H9 (cell line): ENCODE data around the gene SLC13A4. TPM values are rescaled to one million over a fixed set of nuclear protein-coding genes. Genes with fewer than 3 reads are reported as not detected.

ENCODE experiments used
- DNase-seq: peaks from one replicate; pipeline ENCODE4 v3.0.0-alpha.2; 2017
- H2AFZ ChIP-seq: one replicate; pipeline ENCODE4 v1.6.1; 2013; ENCODE audit warnings: mild to moderate bottlenecking, low read length, control low read depth, moderate library complexity
- H2AK5ac ChIP-seq: 2 replicates; pipeline ENCODE4 v1.6.1; 2013; ENCODE audit warnings: low read length, control low read depth, mixed read lengths; ENCODE audit not compliant: insufficient read length
- H2BK120ac ChIP-seq: one replicate; pipeline ENCODE4 v1.6.1; 2013; ENCODE audit warnings: low read depth, mild to moderate bottlenecking, low read length, control low read depth, inconsistent platforms; ENCODE audit not compliant: poor library complexity, severe bottlenecking
- H2BK12ac ChIP-seq: 2 replicates; pipeline ENCODE4 v1.6.1; 2013; ENCODE audit warnings: low read length, control low read depth, mixed read lengths, low read depth; ENCODE audit not compliant: insufficient read length
- H2BK15ac ChIP-seq: 2 replicates; pipeline ENCODE4 v1.6.1; 2013; ENCODE audit warnings: low read depth, low read length, control low read depth
- H2BK20ac ChIP-seq: one replicate; pipeline ENCODE4 v1.6.1; 2013; ENCODE audit warnings: low read depth, mild to moderate bottlenecking, low read length, control low read depth, inconsistent platforms; ENCODE audit not compliant: poor library complexity, severe bottlenecking
- H2BK5ac ChIP-seq: 2 replicates; pipeline ENCODE4 v1.6.1; 2013; ENCODE audit warnings: low read length, control low read depth, mixed read lengths; ENCODE audit not compliant: insufficient read length
- H3K14ac ChIP-seq: 2 replicates; pipeline ENCODE4 v1.6.1; 2013; ENCODE audit warnings: low read length, control low read depth; ENCODE audit not compliant: insufficient read depth
- H3K18ac ChIP-seq: 2 replicates; pipeline ENCODE4 v1.6.1; 2013; ENCODE audit warnings: low read depth, mild to moderate bottlenecking, mixed read lengths, low read length, control low read depth; ENCODE audit not compliant: insufficient read length
- H3K23ac ChIP-seq: 2 replicates; pipeline ENCODE4 v1.6.1; 2013; ENCODE audit warnings: low read length, control low read depth, mixed read lengths, low read depth; ENCODE audit not compliant: insufficient read length
- H3K23me2 ChIP-seq: 2 replicates; pipeline ENCODE4 v1.6.1; 2013; ENCODE audit warnings: low read depth, mild to moderate bottlenecking, mixed read lengths, low read length, control low read depth; ENCODE audit not compliant: insufficient read length, poor library complexity, severe bottlenecking
- H3K27ac ChIP-seq: 2 replicates; pipeline ENCODE4 v1.5.1; 2013; ENCODE audit warnings: low read length, control low read depth, mixed read lengths, low read depth; ENCODE audit not compliant: insufficient read length
- H3K27me3 ChIP-seq: 2 replicates; pipeline ENCODE4 v1.6.1; 2013; ENCODE audit warnings: low read length, control low read depth, inconsistent platforms; ENCODE audit not compliant: insufficient read depth
- H3K4ac ChIP-seq: 2 replicates; pipeline ENCODE4 v1.6.1; 2013; ENCODE audit warnings: low read depth, mild to moderate bottlenecking, control low read depth, inconsistent platforms, low read length, moderate library complexity
- H3K4me1 ChIP-seq: 2 replicates; pipeline ENCODE4 v1.6.1; 2013; ENCODE audit warnings: low read length, control low read depth, inconsistent platforms; ENCODE audit not compliant: insufficient read depth
- H3K4me2 ChIP-seq: 2 replicates; pipeline ENCODE4 v1.6.1; 2013; ENCODE audit warnings: low read length, control low read depth, mixed read lengths; ENCODE audit not compliant: insufficient read length, insufficient read depth
- H3K56ac ChIP-seq: 2 replicates; pipeline ENCODE4 v1.6.1; 2013; ENCODE audit warnings: low read depth, mild to moderate bottlenecking, mixed read lengths, low read length, control low read depth; ENCODE audit not compliant: insufficient read length
- H3K79me1 ChIP-seq: 2 replicates; pipeline ENCODE4 v1.6.1; 2013; ENCODE audit warnings: low read depth, mild to moderate bottlenecking, moderate library complexity, low read length, control low read depth, inconsistent platforms; ENCODE audit not compliant: insufficient read depth, poor library complexity, severe bottlenecking
- H3K79me2 ChIP-seq: 2 replicates; pipeline ENCODE4 v1.6.1; 2013; ENCODE audit warnings: low read length, control low read depth, inconsistent platforms; ENCODE audit not compliant: insufficient read depth
- H3K9ac ChIP-seq: 2 replicates; pipeline ENCODE4 v1.6.1; 2013; ENCODE audit warnings: low read length, control low read depth, mixed read lengths; ENCODE audit not compliant: insufficient read length; ENCODE audit errors: extremely low read depth
- H3K9me3 ChIP-seq: one replicate; pipeline ENCODE4 v1.6.1; 2013; ENCODE audit warnings: low read depth, low read length, inconsistent platforms; ENCODE audit not compliant: control insufficient read depth
- H3T11ph ChIP-seq: one replicate; pipeline ENCODE4 v1.6.1; 2013; ENCODE audit warnings: mild to moderate bottlenecking, low read length, control low read depth, inconsistent platforms
- H4K20me1 ChIP-seq: one replicate; pipeline ENCODE4 v1.6.1; 2013; ENCODE audit not compliant: control insufficient read depth, insufficient read length, insufficient read depth
- H4K5ac ChIP-seq: 2 replicates; pipeline ENCODE4 v1.6.1; 2013; ENCODE audit warnings: low read depth, mild to moderate bottlenecking, mixed read lengths, low read length, control low read depth; ENCODE audit not compliant: insufficient read length
- H4K8ac ChIP-seq: replicated peaks from 2 replicates; pipeline ENCODE4 v1.6.1; 2013; ENCODE audit warnings: low read length, control low read depth, mixed read lengths, low read depth; ENCODE audit not compliant: insufficient read length
- H4K91ac ChIP-seq: 2 replicates; pipeline ENCODE4 v1.6.1; 2013; ENCODE audit warnings: low read depth, mild to moderate bottlenecking, moderate library complexity, mixed read lengths, low read length, control low read depth; ENCODE audit not compliant: insufficient read length
- H3K27ac Mint-ChIP-seq, 3 experiments: 2 replicates in 2 of 3; 3 replicates in 1 of 3; pipeline ENCODE4 v1.8.0; 2020 to 2021; ENCODE audit warnings: mixed read lengths in 3 of 3, mild to moderate bottlenecking in 1 of 3, moderate library complexity in 1 of 3
- H3K27me3 Mint-ChIP-seq: 2 replicates; pipeline ENCODE4 v1.8.0; 2021; ENCODE audit warnings: low read depth, mild to moderate bottlenecking, moderate library complexity, mixed read lengths
- H3K36me3 Mint-ChIP-seq, 3 experiments: 2 replicates in 2 of 3; 3 replicates in 1 of 3; pipeline ENCODE4 v1.8.0; 2020 to 2021; ENCODE audit warnings: low read depth in 3 of 3, mixed read lengths in 3 of 3; ENCODE audit not compliant: insufficient read depth in 1 of 3
- H3K4me1 Mint-ChIP-seq, 2 experiments: 2 replicates each; pipeline ENCODE4 v1.8.0; 2020; ENCODE audit warnings: mixed read lengths in 2 of 2
- H3K4me3 Mint-ChIP-seq, 2 experiments: 2 replicates in 1 of 2; 3 replicates in 1 of 2; pipeline ENCODE4 v1.8.0; 2020 to 2021; ENCODE audit warnings: mild to moderate bottlenecking in 2 of 2, mixed read lengths in 2 of 2, moderate library complexity in 1 of 2
- H3K9me3 Mint-ChIP-seq, 2 experiments: 2 replicates in 1 of 2; 3 replicates in 1 of 2; pipeline ENCODE4 v1.8.0; 2020; ENCODE audit warnings: mild to moderate bottlenecking in 2 of 2, mixed read lengths in 2 of 2, moderate library complexity in 1 of 2
- CTCF ChIP-seq: fragments of 200-600 bp; sonication (generic); conservative IDR thresholded peaks from 3 replicates; pipeline ENCODE4 v1.8.0; 2021; ENCODE audit warnings: antibody characterized with exemption, mild to moderate bottlenecking
- WGBS: extraction: QIAGEN DNeasy Blood & Tissue Kit; methylation state at CpG from one replicate; pipeline ENCODE4 v1.1.7; 2013; ENCODE audit warnings: missing lambda C conversion rate, low lambda C conversion rate, mixed read lengths; ENCODE audit not compliant: insufficient read length; ENCODE audit errors: extremely low coverage; 5-methylcytosine and 5-hydroxymethylcytosine counted together
- total RNA-seq: library from RNA; stranded (reverse); gene quantifications from 2 replicates; pipeline ENCODE4 v1.2.1, GENCODE V29; 2021

Gene SLC13A4
- total RNA-seq, 1 experiment from 2014 or later, result 3.5 TPM

DNA sequence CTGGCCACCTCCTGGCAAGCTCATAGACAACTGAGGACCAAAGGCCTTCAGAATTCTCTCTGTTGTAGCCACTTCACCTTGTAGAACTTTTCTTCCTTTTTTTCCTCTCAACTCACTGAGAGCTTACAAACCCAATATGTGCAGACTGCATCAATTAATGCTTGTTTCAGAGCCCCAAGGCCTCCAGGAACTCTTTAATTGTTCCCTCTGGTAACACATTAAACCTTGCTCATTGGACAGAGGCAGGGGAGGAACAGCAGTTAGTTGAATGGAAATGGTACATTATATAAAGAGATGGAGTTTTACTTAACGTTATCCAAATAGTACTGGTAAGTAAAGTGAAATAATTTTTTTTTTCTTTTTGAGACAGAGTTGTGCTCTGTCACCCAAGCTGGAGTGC, 40.5 kb downstream of the SLC13A4 start:
- Histone ChIP-seq H4K8ac (no peak overlapping the region), H3K27me3 (no peaks in the 10 kb centered on the region), H2BK5ac (no peak overlapping the region), H3K4me1 (no peaks in the 10 kb centered on the region; the same call in 1 of the 2 replicates), H4K5ac (no peak overlapping the region), H3K9me3 (no peaks in the 10 kb centered on the region), H4K91ac (no peak overlapping the region), H2AFZ (no peak overlapping the region), H3K27ac (no peak overlapping the region), H2BK120ac (no peak overlapping the region), H3K79me2 (no peaks in the 10 kb centered on the region), H2BK12ac (no peak overlapping the region), H3K4ac (no peak overlapping the region), H2BK15ac (no peak overlapping the region), H3K56ac (no peak overlapping the region), H3K4me2 (no peak overlapping the region), H3K79me1 (no peaks in the 10 kb centered on the region), H4K20me1 (no peaks in the 10 kb centered on the region), H3K18ac (no peak overlapping the region), H2BK20ac (no peak overlapping the region), H3K23me2 (no peaks in the 10 kb centered on the region), H3K14ac (no peak overlapping the region), H2AK5ac (no peak overlapping the region), H3T11ph (no peak overlapping the region), H3K9ac (no peak overlapping the region), H3K23ac (no peak overlapping the region)
- no peaks in the 10 kb centered on the region for H3K9me3 Mint-ChIP-seq
- peaks cover 0 to 19% (median 8%) of the 10 kb centered on the region in 3 experiments; a peak in 4 of 7 replicates for H3K36me3 Mint-ChIP-seq
- no peak for DNase-seq
- no CpG with 5 or more reads among the region's 1 CpG for WGBS
- H3K4me3 Mint-ChIP-seq, result no peak overlapping the region
- H3K4me1 Mint-ChIP-seq, result peaks cover 0 to 6% of the 10 kb centered on the region in 2 experiments; a peak in 1 of 4 replicates
- no peaks in the 10 kb centered on the region for H3K27me3 Mint-ChIP-seq
- no peak overlapping the region for H3K27ac Mint-ChIP-seq
- no peak for TF ChIP-seq CTCF
